T-cell (primary cell): ENCODE measurements around the gene JAKMIP1. TPM values are rescaled to one million over a fixed set of nuclear protein-coding genes. Genes with fewer than 3 reads are reported as not detected.

Experiments used
- total RNA-seq, 35 experiments: library from RNA in 6 of 35; stranded (reverse) in 6 of 35; fragments of 120-200 nt in 1 of 35; gene quantifications; one replicate each; pipeline versions ENCODE4 v1.2.1 to v1.2.4 and lab custom pipeline; 2013 to 2026

The JAKMIP1 gene
- total RNA-seq, 5 donors from 2014 or later (not counting 1 experiment from before 2014, with no cell fraction given) = 3.5 to 14.0 (median 6.1) TPM

Other genes with a start within 250 kb of the JAKMIP1 start
- gene C4orf50, start 182.1 kb downstream of the JAKMIP1 start, total RNA-seq = 1 to 10 TPM in 1 of 5 donors, under 1 TPM in 4; 0.28 to 3.0 (median 0.54) TPM
- gene WFS1, start 69.3 kb upstream of the JAKMIP1 start, total RNA-seq = 1 to 10 TPM; 3.2 to 6.2 (median 5.1) TPM